Measurements from ENCODE around the gene PCGF3.

- TF ChIP-seq POLR2A (IDR thresholded peaks at IDR 0.05; ENCODE audit: low read length) = no peak
- TF ChIP-seq GATA1 (IDR thresholded peaks at IDR 0.05; ENCODE audit: low read depth, low read length) = no peak
These were observed 6.5 kb downstream of the PCGF3 start for GRCh38 chr4:712093-712492.

Data from erythroblast (primary cell).